Stimulated activated CD4-positive, alpha-beta T cell treated with anti-CD3 and anti-CD28 coated beads, TNF-alpha, amount 100 ng/mL, for 24 hours (primary cell): ENCODE results near the gene MKLN1.
"Not testable (repeated sequence)": the region's sequence is repeated elsewhere in the genome, so short reads cannot be mapped to it uniquely, and the experiment has no call there.

Source experiments
- DNase-seq, 3 experiments: peaks; one replicate each; pipeline ENCODE4 v3.0.0-alpha.2; 2020; ENCODE audit warnings: low read depth in 3 of 3

MKLN1 gene

GRCh38 chr7:131400681-131401176 lies 73.1 kb downstream of the MKLN1 start:
- DNase-seq: no peak

GRCh38 chr7:131401194-131401593 lies 73.5 kb downstream of the MKLN1 start:
- DNase-seq: no peak

GRCh38 chr7:131403322-131403721 lies 75.6 kb downstream of the MKLN1 start:
- no peak for DNase-seq

- no peak for DNase-seq
Measured at GRCh38 chr7:131404226-131404911, 76.7 kb downstream of the MKLN1 start.

DNA sequence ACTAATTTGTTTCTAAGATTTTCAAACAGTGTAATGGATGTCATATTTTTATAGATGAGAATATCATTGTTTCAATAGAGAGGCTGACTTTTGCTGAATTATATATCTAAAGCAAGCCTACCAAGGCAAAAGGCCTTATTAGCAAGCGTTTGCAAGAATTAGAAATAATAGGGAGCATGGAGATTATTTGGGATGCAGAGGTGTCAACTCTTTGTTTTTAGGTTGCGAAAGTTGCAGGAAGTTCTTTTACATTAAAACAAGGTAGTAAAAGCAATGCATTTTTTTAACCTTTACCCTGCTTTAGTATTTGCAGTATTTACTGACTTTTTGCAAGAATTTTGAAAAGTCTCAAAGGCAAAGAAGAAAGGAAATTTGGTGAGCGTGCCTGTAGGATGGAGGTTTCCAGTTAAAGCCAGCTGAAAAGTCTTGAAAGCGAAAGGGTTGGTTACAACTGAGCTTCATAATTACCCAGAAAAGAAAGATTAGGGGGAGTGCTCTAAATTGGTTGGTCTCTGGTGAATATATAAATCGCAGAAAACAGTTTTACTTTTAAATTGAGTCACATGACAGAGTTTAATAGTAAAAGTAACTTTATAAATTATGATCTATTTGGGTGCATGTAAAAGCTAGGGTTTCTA lies 81.6 kb downstream of the MKLN1 start:
- DNase-seq: no peak

- no peak for DNase-seq
Measured at GRCh38 chr7:131412031-131412430, 84.4 kb downstream of the MKLN1 start.

GRCh38 chr7:131413711-131414110 lies 86.0 kb downstream of the MKLN1 start:
- DNase-seq: no peak

DNA sequence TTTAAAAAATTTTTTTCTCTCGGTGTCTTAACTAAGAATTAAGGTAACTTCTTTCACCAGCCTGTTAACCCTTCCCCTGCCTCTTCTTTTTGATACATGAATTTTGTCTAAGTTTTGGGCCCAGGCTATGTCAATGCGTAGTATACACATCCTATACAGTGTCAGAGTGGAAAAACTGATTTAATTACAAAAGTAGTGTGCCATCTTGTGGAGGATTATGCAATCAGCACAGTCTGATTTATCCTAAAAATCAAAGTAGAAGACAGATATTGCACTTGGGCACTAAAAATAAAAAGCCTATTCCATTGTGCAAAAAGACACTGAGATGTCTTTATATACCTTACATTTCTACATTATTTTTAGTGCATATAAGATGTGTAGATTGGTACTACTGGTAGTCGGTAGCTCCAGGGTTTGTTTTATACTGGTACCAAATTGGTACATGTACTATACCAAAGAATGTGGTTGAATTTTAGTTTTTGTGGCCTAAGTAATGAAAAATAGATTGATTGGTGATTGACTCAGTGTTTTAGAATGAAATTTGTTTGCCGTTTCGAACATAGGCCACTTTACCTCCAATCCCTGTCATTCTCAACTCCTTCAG lies 96.6 kb downstream of the MKLN1 start:
- peak in 1 of 3 experiments; percentile 8 for DNase-seq

- DNase-seq: no peak
Measured at GRCh38 chr7:131425992-131426391, 98.3 kb downstream of the MKLN1 start.

GRCh38 chr7:131430826-131431225 lies 103.2 kb downstream of the MKLN1 start:
- DNase-seq: not testable (repeated sequence)

GRCh38 chr7:131431289-131431688 lies 103.6 kb downstream of the MKLN1 start:
- DNase-seq: no peak

DNA sequence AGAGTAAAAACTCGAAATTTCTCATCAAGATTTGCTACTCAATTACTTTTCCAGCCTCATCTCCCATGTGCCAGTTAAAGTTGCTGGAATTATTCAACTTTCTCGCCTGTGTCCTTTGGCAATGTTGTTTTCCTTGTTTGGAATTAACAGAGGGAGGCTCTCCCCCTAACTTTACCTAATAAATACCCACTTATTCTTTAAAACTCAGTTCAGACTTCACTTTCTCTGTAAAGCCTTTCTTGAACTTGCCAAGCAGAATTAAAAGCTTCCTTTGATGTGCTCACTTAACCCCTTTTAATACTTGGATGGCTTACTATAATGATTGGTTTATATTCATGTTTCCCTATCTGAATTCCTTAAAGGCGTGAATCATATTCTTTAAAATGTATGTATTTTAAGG lies 104.1 kb downstream of the MKLN1 start:
- DNase-seq: no peak

DNA sequence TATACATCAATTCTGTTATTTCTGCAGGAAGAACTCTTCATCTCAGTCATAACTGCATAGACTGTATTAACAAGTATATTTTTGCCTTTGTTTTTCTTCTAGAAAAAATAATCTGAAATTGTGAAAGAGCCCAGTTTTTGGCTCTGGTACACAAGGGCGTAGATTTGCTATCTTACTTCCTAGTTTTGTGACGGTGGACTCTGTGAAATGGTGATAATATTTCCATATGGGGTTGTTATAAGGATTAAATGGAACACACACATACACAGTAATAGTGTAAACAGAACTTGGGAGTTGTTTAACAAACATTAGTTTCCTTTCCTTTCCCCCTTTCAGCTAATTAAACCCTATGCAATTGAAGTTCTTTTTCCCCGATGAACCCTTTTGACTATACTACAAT lies 108.7 kb downstream of the MKLN1 start:
- DNase-seq: no peak

DNA sequence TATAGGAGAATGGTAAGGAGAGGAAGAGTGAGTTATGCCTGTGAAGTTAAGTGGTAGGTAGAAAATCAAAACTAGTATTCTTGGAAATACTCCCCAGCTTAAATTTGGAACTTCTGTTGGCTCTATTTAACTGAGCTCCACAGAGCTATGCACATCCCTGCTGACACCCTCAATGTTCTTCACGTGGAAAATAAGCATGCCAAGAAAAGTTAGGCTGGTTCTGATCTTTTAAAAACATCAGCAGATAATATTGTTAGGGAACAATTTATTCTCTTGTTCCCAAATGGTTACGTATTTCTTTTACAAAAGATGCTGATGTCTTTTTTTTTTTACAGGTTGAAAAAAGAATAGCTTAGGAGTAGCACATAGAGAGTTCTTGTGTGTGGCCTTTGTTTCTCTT lies 111.3 kb downstream of the MKLN1 start:
- no peak for DNase-seq

- DNase-seq: no peak
Measured at GRCh38 chr7:131443496-131443895, 115.8 kb downstream of the MKLN1 start.

DNA sequence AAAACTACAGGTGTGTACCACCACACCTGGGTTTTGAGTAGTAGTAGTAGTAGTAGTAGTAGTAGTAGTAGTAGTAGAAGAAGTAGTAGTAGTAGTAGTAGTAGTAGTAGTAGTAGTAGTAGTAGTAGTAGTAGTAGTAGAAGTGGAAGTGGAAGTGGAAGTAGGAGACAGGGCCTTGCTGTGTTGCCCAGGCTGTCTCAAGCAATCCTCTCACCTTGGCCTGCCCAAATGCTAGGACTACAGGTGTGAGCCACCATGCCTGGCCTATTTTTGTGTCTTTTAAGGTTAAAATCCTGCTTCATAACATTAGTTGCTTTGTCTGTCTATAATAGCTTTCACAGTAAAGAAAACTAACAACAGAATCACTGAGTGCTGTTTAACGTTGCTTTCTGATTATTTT lies 117.0 kb downstream of the MKLN1 start:
- no peak for DNase-seq

DNA sequence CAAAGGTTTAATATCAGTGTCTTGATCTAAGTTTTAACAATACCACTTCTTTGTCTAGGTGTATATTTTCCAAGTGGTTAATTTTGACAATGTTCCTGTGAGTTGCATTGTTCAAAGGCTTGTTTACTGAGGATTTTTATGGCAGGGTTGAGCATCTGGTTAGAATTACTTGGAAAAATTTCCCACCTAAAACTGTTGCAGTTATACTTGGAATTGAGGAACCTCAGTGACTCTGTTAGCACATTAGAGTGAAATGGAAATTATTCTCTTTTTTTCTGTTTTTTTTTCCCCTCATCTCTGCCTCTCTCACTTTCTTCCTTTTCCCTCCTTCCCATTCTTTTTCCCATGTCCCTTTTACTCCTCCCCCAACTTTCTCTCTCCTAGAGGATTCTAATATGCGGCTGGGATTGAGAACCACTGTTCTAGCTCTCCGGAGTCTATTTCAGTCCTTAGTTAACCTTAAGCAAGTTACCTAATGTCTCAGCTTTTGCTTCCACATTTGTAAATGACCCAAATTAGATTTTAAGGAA lies 121.8 kb downstream of the MKLN1 start:
- DNase-seq: no peak

DNA sequence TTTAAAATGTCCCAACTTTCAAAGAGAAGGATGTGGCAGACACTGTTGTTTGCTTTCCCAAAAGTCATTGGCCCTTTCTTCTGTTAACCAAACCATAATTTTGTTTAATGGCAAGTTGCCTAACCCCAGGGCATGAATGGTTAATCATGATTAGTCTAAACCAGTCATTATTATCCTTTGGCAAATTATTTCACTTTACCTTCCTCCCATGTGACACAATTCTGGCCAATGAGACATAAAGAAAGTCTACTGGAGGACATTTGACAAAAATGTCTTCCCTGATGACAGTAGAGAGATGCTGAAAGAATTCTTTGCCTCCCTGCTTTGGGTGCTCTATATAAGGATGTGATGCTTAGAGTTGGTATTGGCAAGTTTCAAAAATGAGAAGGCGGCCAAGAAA lies 126.8 kb downstream of the MKLN1 start:
- no peak for DNase-seq

DNA sequence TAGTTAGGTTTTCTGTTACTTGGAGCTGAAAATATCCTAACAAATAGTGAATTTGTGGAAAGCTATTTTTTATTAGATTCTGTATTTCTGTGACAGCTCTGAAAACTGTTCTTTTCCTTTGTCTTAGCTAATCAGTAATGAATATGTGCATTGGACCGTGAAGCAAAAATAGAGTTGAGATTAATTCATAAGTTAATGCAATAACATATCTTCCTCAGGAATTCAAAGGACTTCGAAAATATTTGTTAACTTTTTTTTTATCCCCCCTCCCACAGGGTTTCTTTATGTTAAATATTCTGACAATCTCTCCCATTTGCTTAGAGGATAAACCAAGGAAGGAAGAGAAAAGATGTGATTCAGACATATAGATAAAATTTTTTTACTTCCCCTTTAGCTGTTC lies 127.3 kb downstream of the MKLN1 start:
- DNase-seq: no peak

- no peak for DNase-seq
Measured at GRCh38 chr7:131455546-131455945, 127.9 kb downstream of the MKLN1 start.

DNA sequence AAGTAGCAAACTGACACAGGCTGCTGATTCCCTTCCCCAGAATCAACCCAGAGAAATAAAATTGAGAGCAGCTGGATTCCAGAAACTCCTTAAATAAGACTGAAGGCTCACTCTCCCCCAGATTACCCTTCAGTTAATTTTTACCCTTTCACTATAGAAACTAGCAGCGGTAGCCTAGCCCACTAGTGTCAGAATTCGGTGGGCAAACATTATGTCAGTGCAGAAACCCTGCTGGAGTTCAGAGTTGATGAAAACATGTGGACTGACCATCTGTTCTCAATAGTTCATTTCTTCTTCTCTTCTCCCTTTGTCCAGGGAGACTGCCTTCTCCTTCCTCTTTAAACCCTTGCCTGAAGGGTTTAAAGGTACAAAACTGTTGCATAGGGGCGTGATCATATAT lies 128.7 kb downstream of the MKLN1 start:
- DNase-seq: no peak

DNA sequence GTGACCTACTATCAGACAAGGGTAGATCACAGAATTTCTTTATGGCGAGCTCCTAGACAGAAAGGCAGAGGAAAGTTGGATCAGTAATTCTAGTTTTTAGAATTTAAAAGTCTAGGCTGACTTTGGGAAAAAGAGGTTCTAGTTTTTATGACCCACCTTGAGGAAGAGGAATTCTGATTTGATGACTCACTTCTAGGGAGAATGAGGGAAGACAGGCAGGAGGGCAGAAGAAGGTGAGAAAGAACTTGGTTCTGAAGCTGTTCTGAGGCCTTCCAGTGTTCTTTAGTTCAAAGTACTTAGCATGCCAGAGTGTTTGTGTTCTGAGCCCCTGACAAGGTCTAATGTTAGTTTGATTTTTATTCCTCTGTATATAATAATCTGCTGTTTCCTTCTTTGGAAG lies 131.6 kb downstream of the MKLN1 start:
- no peak for DNase-seq

DNA sequence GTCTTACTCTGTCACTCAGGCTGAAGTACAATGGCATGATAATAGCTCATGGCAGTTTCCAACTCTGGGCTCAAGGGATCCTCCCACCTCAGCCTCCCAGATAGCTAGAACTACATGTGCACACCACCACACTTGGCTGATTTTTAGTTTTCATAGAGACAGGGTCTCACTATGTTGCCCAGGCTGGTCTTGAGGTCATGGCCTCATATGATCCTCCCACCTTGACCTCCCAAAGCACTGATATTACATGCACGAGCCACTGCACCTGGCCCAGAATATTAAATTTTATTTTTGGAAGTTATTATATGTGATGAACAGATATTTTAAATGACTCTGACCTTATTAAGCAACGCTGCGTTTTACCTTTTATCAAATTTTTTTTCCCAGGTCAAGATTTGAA lies 134.4 kb downstream of the MKLN1 start:
- no peak for DNase-seq
